A549 (cell line): ENCODE data around the gene FCRL2.

Source experiments
- CTCF ChIP-seq: fragments of >200 bp; sonication (Bioruptor Twin); formaldehyde crosslinking; IDR thresholded peaks from 3 replicates; pipeline ENCODE4 v1.5.1; 2016
- HDAC2 ChIP-seq: fragments of 200-600 bp; sonication (generic); IDR thresholded peaks from 2 replicates; pipeline ENCODE4 v1.6.1; 2016
- MAX ChIP-seq: IDR thresholded peaks from 2 replicates; pipeline ENCODE4 v1.6.1; 2012
- RNF2 ChIP-seq: fragments of 200-600 bp; sonication (generic); IDR thresholded peaks from 2 replicates; pipeline ENCODE4 v1.6.1; 2016; ENCODE audit warnings: low read depth, mild to moderate bottlenecking, antibody characterized with exemption, moderate library complexity, borderline replicate concordance

GRCh38 chr1:157734321-157734720 lies 42.6 kb downstream of the FCRL2 start:
- TF ChIP-seq CTCF = no peak
- TF ChIP-seq HDAC2 = no peak
- TF ChIP-seq RNF2 = no peak
- no peak for TF ChIP-seq MAX
